ENCODE data around the gene CAPN13. TPM values are rescaled to one million over a fixed set of nuclear protein-coding genes. Genes with fewer than 3 reads are reported as not detected.

CAPN13 gene
- total and polyA plus RNA-seq, 10 of the 15 experiments (the other 5 are each of a cell fraction or from before 2014, with no cell fraction given), result 0.03 to 0.10 (median 0.06) TPM; not detected in 7

DNA sequence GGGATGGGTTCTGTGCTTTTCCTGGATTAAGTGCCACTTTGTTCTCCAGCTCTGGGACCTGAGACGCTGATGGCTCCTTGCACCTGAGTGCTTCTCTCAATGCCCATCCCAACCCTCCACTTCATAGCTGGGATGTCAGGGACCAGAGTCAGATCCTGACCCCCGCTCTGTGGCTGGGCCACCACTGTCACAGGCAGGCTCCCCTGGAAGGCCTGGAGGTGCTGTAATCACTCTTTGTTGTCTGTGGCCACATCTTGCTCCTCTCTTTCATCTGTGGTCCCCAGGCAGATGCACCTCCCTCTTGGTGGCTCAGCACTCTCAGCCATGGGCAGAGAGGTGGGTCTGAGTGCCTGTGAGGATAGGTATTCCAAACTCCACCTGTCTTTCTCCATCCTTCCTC, 62.4 kb downstream of the CAPN13 start (continued):
- no peak for TF ChIP-seq SKIL (IDR thresholded peaks at IDR 0.05; ENCODE audit: low read depth, poor library complexity, severe bottlenecking)
- TF ChIP-seq E2F8 (IDR thresholded peaks at IDR 0.05; ENCODE audit: low read depth, partially characterized antibody), result no peak
- no peak for TF ChIP-seq LARP7 (IDR thresholded peaks at IDR 0.05)

DNA sequence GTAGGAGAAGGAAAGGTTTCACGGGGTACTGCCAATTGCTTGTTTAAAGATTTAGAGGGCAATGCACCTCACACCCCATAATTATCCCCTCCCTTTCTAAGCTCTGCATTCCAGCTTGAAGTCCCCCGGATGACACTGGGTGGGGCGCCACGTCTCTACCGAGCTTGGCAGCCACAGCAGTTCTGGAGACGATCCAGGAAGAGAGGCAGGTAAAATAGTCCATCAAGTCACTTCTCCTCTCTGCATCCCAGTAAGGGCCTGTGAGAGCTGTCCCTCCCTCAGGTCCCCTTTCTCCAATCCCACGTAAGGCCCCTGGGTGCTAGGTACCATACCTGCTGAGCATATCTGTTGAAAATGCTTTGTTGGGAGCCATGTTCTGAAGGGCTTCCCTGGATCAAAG, 65.7 kb downstream of the CAPN13 start:
- POLR2A ChIA-PET, result no interaction called here
- no peak for TF ChIP-seq MTA3 (IDR thresholded peaks at IDR 0.05; ENCODE audit: borderline replicate concordance, low read length)
- no peak for TF ChIP-seq IRF4 (IDR thresholded peaks at IDR 0.05; ENCODE audit: low read depth, low read length)
- TF ChIP-seq, protein P1, sequence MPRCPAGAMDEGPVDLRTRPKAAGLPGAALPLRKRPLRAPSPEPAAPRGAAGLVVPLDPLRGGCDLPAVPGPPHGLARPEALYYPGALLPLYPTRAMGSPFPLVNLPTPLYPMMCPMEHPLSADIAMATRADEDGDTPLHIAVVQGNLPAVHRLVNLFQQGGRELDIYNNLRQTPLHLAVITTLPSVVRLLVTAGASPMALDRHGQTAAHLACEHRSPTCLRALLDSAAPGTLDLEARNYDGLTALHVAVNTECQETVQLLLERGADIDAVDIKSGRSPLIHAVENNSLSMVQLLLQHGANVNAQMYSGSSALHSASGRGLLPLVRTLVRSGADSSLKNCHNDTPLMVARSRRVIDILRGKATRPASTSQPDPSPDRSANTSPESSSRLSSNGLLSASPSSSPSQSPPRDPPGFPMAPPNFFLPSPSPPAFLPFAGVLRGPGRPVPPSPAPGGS (IDR thresholded peaks at IDR 0.05; ENCODE audit: borderline replicate concordance, insufficient read depth, low read depth, low read length, poor library complexity, severe bottlenecking), result no peak
- no peak for TF ChIP-seq NRF1 (conservative IDR thresholded peaks at IDR 0.05; ENCODE audit: low read depth, low read length)
- TF ChIP-seq ATF2 (IDR thresholded peaks at IDR 0.05; ENCODE audit: low read length), result no peak
- no peak for TF ChIP-seq LARP7 (IDR thresholded peaks at IDR 0.05)
- no peak for TF ChIP-seq SIN3A (IDR thresholded peaks at IDR 0.05; ENCODE audit: low read depth, low read length)
- TF ChIP-seq MYB (IDR thresholded peaks at IDR 0.05; ENCODE audit: borderline replicate concordance, low read depth, low read length), result no peak
- TF ChIP-seq CBFB (IDR thresholded peaks at IDR 0.05; ENCODE audit: low read depth), result no peak

More for the DNA sequence above, 65.7 kb downstream of the CAPN13 start:
- ATAC-seq (no peak), DNase-seq (ENCODE audit: low read depth, low spot score) (no peak), FAIRE-seq (no peak)
- Histone ChIP-seq H3K27ac (ENCODE audit: control insufficient read depth, insufficient read depth) (no peak overlapping the region), H3K4me1 (ENCODE audit: control insufficient read depth, insufficient read depth, low read length) (no peaks in the 10 kb centered on the region), H3K9me3 (replicated peaks; ENCODE audit: control insufficient read depth, insufficient read depth, low read length) (no peaks in the 10 kb centered on the region), H3K36me3 (ENCODE audit: control insufficient read depth in 2 of 2, insufficient read depth in 2 of 2, low read length in 1 of 2) (no peaks in the 10 kb centered on the region), H2AFZ (ENCODE audit: control insufficient read depth, low read depth, low read length) (no peak overlapping the region), H3K27me3 (replicated peaks in 1 of 2; ENCODE audit: control insufficient read depth in 2 of 2, insufficient read depth in 2 of 2, low read length in 1 of 2) (no peaks in the 10 kb centered on the region; a peak in 2 of 4 replicates), H3K9ac (ENCODE audit: control insufficient read depth, insufficient read depth, low read length) (no peak overlapping the region), H4K20me1 (ENCODE audit: control insufficient read depth, insufficient read depth) (no peaks in the 10 kb centered on the region), H3K4me3 (no peak overlapping the region), H3K4me2 (ENCODE audit: control insufficient read depth, insufficient read depth) (no peak overlapping the region), H3K79me2 (ENCODE audit: control insufficient read depth, insufficient read depth, low read length) (no peaks in the 10 kb centered on the region)
- RAD21 ChIA-PET (ENCODE audit: unreplicated experiment), result no interaction called here
- SMC1A ChIA-PET (ENCODE audit: uncharacterized antibody, unreplicated experiment), result no interaction called here
- WGBS (ENCODE audit: insufficient coverage, insufficient replicate concordance, low lambda C conversion rate, missing lambda C conversion rate), result 65% methylated on average over 7 of the region's 7 CpGs
- no TSS peak for BruUV-seq (replicated peaks)
- CTCF ChIA-PET, result interaction anchor here (1.0 to 1.2 kb wide), 2 partner anchors 9 to 32 kb away, joined by 3 read pairs; no protein-coding TSS in a partner anchor
- intact Hi-C loops (cut with micrococcal nuclease; ENCODE audit: unreplicated experiment) (no loop called here), in situ Hi-C loops (cut with MboI) (no loop called here)

Measured in GM12878 (cell line).